Epithelial cell of proximal tubule (primary cell): ENCODE measurements around the gene RETSAT. TPM values are rescaled to one million over a fixed set of nuclear protein-coding genes. Genes with fewer than 3 reads are reported as not detected.
A peak's percentile ranks its signal among the peaks of the same experiment; 100 is the strongest.
"Not testable (repeated sequence)": the region's sequence is repeated elsewhere in the genome, so short reads cannot be mapped to it uniquely, and the experiment has no call there.

Experiments
- DNase-seq: peaks from one replicate; pipeline ENCODE4 v3.0.0-alpha.2; 2011; ENCODE audit warnings: low read depth
- H3K4me3 ChIP-seq: 2 replicates; pipeline ENCODE4 v1.5.1; 2011; ENCODE audit warnings: low read depth, mild to moderate bottlenecking, low read length
- total RNA-seq: library from RNA; depleted of rRNA; stranded (reverse); fragments of >200 nt; gene quantifications from 2 replicates; pipeline ENCODE4 v1.2.3, GENCODE V29; 2015
- TF ChIP-seq, protein P1 (sequence below): conservative IDR thresholded peaks from 2 replicates; pipeline ENCODE4 v1.5.1; 2012; ENCODE audit warnings: low read depth, mild to moderate bottlenecking, low read length

Gene RETSAT
- total RNA-seq, 1 donor from 2014 or later, result 29.1 TPM

DNA sequence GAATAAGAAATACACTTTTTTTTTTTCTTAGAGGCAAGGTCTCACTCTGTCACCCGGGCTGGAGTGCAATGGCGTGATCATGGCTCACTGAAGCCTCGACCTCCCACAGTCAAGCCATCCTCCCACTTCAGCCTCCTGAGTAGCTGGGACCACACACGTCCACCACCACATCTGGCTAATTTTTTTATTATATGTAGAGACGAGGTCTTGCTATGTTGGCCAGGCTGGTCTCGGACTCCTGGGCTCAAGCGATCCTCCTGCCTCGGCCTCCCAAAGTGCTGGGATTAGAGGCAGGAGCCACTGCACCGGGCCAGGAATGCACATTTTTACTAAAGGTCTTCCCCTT lies 28.9 kb downstream of the RETSAT start:
- DNase-seq, result no peak
- TF ChIP-seq, protein P1, sequence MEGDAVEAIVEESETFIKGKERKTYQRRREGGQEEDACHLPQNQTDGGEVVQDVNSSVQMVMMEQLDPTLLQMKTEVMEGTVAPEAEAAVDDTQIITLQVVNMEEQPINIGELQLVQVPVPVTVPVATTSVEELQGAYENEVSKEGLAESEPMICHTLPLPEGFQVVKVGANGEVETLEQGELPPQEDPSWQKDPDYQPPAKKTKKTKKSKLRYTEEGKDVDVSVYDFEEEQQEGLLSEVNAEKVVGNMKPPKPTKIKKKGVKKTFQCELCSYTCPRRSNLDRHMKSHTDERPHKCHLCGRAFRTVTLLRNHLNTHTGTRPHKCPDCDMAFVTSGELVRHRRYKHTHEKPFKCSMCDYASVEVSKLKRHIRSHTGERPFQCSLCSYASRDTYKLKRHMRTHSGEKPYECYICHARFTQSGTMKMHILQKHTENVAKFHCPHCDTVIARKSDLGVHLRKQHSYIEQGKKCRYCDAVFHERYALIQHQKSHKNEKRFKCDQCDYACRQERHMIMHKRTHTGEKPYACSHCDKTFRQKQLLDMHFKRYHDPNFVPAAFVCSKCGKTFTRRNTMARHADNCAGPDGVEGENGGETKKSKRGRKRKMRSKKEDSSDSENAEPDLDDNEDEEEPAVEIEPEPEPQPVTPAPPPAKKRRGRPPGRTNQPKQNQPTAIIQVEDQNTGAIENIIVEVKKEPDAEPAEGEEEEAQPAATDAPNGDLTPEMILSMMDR, result no peak
- peak overlapping the region; percentile 76 for H3K4me3 ChIP-seq

DNA sequence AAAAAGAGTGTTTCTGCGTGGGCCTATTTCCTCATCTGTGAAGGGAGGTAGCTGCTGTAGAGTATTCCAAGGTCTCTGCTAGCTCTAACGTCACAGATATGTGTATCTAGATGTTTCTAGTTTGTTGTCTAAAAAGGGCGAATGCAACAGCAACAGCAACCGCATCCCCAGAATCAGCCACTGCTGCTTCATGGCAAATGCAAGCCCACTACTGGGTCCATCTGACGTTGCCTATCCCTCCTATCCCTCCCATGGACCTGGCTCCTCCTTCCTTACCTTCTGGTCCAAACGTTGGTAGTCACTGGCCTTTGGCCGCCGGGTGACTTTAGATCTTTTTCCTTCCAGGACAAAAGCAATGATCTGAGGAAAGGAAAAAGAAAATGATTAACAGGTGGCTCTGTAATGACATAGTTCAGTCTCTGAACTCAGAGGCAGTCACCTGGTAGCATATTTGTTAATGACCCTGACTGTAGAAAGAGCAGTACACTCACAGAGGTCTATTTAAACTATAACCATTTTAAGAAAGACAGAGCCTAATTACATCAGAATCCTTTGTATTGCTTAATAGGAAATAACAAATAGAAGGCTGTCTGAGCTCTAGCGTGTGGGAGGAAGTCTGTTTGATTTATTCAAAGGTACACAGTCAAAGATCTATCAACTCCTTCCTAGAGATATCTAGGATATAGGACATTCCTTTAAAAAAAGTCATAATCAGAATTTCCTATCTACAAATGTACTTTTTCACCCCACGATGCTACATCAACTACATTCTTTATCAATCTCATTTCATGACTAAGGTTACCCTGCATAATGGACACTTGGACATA lies 29.5 kb downstream of the RETSAT start:
- peak; percentile 98 for DNase-seq
- peak overlapping the region; percentile 76 for H3K4me3 ChIP-seq
- TF ChIP-seq, protein P1, result no peak

DNA sequence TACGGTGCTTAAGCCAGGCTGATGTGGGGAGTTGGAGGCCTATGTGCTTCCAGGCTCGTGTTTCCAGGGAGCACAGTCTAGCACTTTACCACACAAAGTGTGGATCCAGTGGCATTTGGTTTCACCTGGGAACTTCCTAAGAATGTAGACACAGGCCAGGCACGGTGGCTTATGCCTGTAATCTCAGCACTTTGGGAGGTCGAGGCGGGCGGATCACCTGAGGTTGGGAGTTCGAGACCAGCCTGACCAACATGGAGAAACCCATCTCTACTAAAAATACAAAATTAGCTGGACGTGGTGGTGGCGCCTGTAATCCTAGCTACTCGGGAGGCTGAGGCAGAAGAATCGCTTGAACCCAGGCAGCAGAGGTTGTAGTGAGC lies 30.4 kb downstream of the RETSAT start:
- not testable (repeated sequence) for DNase-seq, H3K4me3 ChIP-seq

DNA sequence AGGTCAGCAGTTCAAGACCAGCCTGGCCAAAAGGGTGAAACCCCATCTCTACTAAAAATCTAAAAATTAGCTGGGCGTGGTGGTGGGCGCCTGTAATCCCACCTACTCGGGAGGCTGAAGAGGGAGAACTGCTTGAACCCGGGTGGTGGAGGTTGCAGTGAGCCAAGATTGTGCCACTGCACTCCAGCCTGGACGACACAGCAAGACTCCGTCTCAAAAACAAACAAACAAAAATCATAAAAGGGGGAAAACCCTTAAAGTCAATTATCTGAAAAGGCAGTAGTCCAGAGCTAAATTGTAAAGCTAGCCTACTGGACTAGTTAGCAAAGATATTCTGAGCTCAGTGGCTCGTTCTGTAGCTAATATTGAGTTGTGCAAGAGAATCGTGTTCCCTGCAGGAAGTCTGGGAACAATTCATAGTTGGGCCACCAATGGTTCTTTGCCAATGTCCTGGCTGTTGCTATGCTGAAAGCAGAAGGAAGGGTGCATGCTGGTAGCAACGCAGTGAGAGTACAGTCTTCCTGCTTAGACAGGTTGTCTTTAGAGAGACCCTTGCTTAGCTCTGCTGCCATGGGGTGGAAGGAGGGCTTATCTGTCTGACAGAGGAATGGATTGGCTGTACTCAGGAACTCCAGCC lies 30.9 kb downstream of the RETSAT start:
- TF ChIP-seq, protein P1, result no peak
- no peak for DNase-seq
- no peak overlapping the region for H3K4me3 ChIP-seq

DNA sequence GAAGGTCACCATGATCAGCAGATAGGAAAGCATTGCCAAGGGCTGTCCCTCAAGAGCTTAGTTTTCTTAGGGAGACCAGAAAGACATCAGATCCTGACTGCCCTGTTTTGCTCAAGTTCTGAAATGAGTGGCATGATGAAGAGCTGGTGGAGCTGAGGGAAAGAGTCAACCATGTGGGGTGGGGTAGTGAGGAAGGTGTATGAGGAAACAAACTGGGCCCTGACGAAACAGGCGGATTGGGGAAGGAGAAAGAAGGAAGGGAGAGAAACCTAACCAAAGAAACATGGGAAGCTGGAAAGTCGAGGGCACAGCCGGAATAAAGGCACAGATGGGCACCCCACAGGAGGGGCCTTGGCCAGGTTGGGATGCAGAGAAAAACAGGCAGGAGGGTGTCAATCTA lies 34.5 kb downstream of the RETSAT start:
- H3K4me3 ChIP-seq, result no peak overlapping the region
- no peak for DNase-seq
- TF ChIP-seq, protein P1, result no peak

DNA sequence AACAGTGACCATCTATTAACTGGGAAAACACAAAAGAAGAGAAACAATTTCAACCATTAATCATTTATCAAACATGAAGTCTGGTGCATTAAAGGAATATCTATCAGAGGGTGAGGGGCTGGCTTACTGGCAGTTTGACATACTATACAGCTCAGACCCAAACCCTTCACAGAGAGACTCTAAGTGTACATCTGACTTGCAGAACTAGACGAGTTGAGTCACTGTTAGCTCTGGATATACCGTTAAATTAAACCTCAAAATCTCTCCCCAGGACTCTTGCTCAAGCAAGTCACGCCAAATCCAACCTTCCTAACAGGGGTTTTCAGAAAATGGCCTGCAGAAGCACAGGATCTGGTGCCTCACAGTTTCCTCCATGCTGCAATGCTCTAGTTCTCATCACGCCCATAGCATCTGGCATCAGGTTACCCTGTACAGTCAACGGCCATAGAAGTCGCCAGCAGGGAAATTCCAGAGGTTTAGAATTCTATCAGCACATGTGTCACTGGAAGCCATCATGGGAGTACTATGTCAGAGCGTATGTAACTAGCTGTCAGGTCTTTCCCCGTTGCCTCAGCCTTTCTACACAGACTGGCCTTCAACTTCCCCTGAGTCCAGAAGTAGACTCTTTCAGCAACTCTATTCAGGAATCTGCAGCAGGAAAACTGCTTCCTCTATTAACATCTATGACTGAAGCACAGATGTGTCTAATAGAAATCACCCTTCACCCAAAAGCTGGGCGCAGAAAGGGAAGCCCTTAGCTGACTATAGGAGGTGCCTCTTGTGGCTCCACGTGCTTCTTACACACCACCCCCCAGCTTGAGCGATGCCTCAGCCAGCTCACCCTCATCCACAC lies 35.9 kb downstream of the RETSAT start:
- no peak for DNase-seq
- no peak overlapping the region for H3K4me3 ChIP-seq
- TF ChIP-seq, protein P1, result no peak

DNA sequence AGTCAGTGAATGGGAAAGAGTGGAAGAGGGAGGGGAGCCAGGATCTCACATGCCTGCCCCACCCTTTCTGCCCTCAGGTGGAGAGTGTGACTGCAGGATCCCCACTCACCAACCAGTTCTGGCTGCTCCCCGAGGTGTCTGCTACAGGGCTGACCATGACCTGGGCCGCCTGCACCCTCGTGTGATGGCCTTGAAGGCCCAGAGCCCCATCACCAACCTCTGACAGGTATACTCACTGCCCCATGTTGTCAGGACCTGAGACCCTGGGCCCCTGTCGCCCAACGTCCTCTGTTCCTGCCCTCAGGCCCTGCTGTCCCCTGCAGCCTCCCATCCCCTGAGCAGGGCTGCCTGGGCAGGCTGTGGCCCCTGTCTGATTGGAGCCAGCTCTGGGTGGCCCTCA lies 38.4 kb downstream of the RETSAT start:
- H3K4me3 ChIP-seq, DNase-seq: not testable (repeated sequence)
